Trophoblast cell (in vitro differentiated cells and primary cell): Measurements from ENCODE around the gene SMAD2.
A peak's percentile ranks its signal among the peaks of the same experiment; 100 is the strongest.

Source experiments
- DNase-seq, 2 donors: peaks; one replicate each; pipeline ENCODE4 v3.0.0-alpha.2; 2016
- H2AFZ ChIP-seq: 2 replicates; pipeline ENCODE4 v1.6.1; 2013; ENCODE audit warnings: low read length, moderate library complexity, mild to moderate bottlenecking; ENCODE audit not compliant: insufficient read depth, poor library complexity
- H2AK5ac ChIP-seq: 2 replicates; pipeline ENCODE4 v1.6.1; 2013; ENCODE audit warnings: mild to moderate bottlenecking, low read length
- H2BK120ac ChIP-seq: 2 replicates; pipeline ENCODE4 v1.6.1; 2013; ENCODE audit warnings: low read length, mild to moderate bottlenecking, moderate library complexity; ENCODE audit not compliant: insufficient read depth, poor library complexity
- H2BK12ac ChIP-seq: 2 replicates; pipeline ENCODE4 v1.6.1; 2013; ENCODE audit warnings: mild to moderate bottlenecking, low read length, moderate library complexity
- H2BK5ac ChIP-seq: 2 replicates; pipeline ENCODE4 v1.6.1; 2013; ENCODE audit warnings: low read length, low read depth, moderate library complexity, mild to moderate bottlenecking; ENCODE audit not compliant: poor library complexity
- H3K14ac ChIP-seq: 2 replicates; pipeline ENCODE4 v1.6.1; 2013; ENCODE audit warnings: mild to moderate bottlenecking, low read length
- H3K18ac ChIP-seq: 2 replicates; pipeline ENCODE4 v1.6.1; 2013; ENCODE audit warnings: mild to moderate bottlenecking, low read length
- H3K23ac ChIP-seq: 2 replicates; pipeline ENCODE4 v1.6.1; 2013; ENCODE audit warnings: low read length
- H3K27ac ChIP-seq: 2 replicates; pipeline ENCODE4 v1.5.1; 2013; ENCODE audit warnings: low read depth, mild to moderate bottlenecking, inconsistent platforms, low read length, moderate library complexity
- H3K27me3 ChIP-seq: 2 replicates; pipeline ENCODE4 v1.6.1; 2013; ENCODE audit warnings: inconsistent platforms, mild to moderate bottlenecking, low read length, moderate library complexity; ENCODE audit not compliant: insufficient read depth
- H3K36me3 ChIP-seq, 2 experiments: 1 replicate in 1 of 2; 2 replicates in 1 of 2; pipeline ENCODE4 v1.6.1; 2013; ENCODE audit warnings: low read length in 2 of 2, mild to moderate bottlenecking in 2 of 2, moderate library complexity in 1 of 2; ENCODE audit not compliant: insufficient read depth in 2 of 2, control insufficient read depth in 1 of 2
- H3K4ac ChIP-seq: 2 replicates; pipeline ENCODE4 v1.6.1; 2013; ENCODE audit warnings: low read depth, mild to moderate bottlenecking, low read length, moderate library complexity
- H3K4me1 ChIP-seq, 2 experiments: 1 replicate in 1 of 2; 2 replicates in 1 of 2; pipeline ENCODE4 v1.6.1; 2013; ENCODE audit warnings: low read length in 2 of 2, mild to moderate bottlenecking in 2 of 2, moderate library complexity in 1 of 2; ENCODE audit not compliant: insufficient read depth in 2 of 2, control insufficient read depth in 1 of 2
- H3K4me2 ChIP-seq: 2 replicates; pipeline ENCODE4 v1.6.1; 2013; ENCODE audit warnings: inconsistent platforms, mild to moderate bottlenecking, low read length, moderate library complexity
- H3K4me3 ChIP-seq: 2 replicates; pipeline ENCODE4 v1.5.1; 2013; ENCODE audit warnings: mild to moderate bottlenecking, low read depth, low read length, inconsistent platforms
- H3K79me1 ChIP-seq: one replicate; pipeline ENCODE4 v1.6.1; 2013; ENCODE audit warnings: low read length
- H3K79me2 ChIP-seq: 2 replicates; pipeline ENCODE4 v1.6.1; 2013; ENCODE audit warnings: low read length, mild to moderate bottlenecking; ENCODE audit not compliant: control insufficient read depth, insufficient read depth, poor library complexity
- H3K9ac ChIP-seq: 2 replicates; pipeline ENCODE4 v1.6.1; 2013; ENCODE audit warnings: mild to moderate bottlenecking, low read length
- H3K9me3 ChIP-seq: 2 replicates; pipeline ENCODE4 v1.6.1; 2013; ENCODE audit warnings: low read depth, mild to moderate bottlenecking, control low read depth, inconsistent platforms, low read length; ENCODE audit not compliant: insufficient read depth
- H4K12ac ChIP-seq: 2 replicates; pipeline ENCODE4 v1.6.1; 2013; ENCODE audit warnings: low read depth, mild to moderate bottlenecking, low read length, moderate library complexity
- H4K8ac ChIP-seq: 2 replicates; pipeline ENCODE4 v1.6.1; 2013; ENCODE audit warnings: low read depth, mild to moderate bottlenecking, low read length, moderate library complexity
- H4K91ac ChIP-seq: one replicate; pipeline ENCODE4 v1.6.1; 2013; ENCODE audit warnings: low read depth, mild to moderate bottlenecking, low read length, moderate library complexity
- WGBS: extraction: QIAGEN DNeasy Blood & Tissue Kit; methylation state at CpG from one replicate; pipeline ENCODE4 v1.1.7; 2013; ENCODE audit warnings: missing lambda C conversion rate; ENCODE audit not compliant: insufficient read length, insufficient coverage; ENCODE audit errors: extremely low coverage; 5-methylcytosine and 5-hydroxymethylcytosine counted together

The SMAD2 gene

DNA sequence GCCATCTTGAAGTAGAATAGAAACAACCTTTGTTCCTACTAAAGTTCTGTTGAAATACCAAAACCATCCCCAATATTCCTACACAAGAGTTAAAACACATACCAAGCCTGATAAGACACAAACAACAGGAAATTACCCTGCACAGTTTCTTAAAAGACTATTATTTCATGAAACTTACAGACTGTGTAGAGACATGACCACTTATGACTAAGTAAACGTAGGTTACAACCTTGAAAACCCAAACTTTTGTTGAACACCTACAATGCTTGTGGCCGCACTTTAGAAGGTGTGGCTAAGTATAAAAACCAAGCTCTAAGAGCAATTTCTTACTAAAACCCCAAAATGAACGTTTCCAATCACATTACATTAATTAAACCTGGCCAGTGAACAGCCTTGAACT lies 2.0 kb downstream of the SMAD2 start:
- H3K18ac ChIP-seq = no peak overlapping the region
- H3K9me3 ChIP-seq = no peaks in the 10 kb centered on the region
- H3K4me2 ChIP-seq = peak overlapping the region; percentile 49
- no peak overlapping the region for H3K14ac ChIP-seq
- peaks cover 13% of the 10 kb centered on the region for H3K79me1 ChIP-seq
- no peak overlapping the region for H3K4me3 ChIP-seq
- no peak overlapping the region for H2BK5ac ChIP-seq
- H3K27ac ChIP-seq = no peak overlapping the region
- H3K9ac ChIP-seq = no peak overlapping the region
- no peak overlapping the region for H2AFZ ChIP-seq
- H3K79me2 ChIP-seq = peaks cover 10% of the 10 kb centered on the region
- no peak overlapping the region for H4K8ac ChIP-seq
- H3K36me3 ChIP-seq = no peaks in the 10 kb centered on the region
- H4K12ac ChIP-seq = no peak overlapping the region
- no peak overlapping the region for H4K91ac ChIP-seq
- H2AK5ac ChIP-seq = no peak overlapping the region
- H3K4me1 ChIP-seq = peaks cover 0 to 9% of the 10 kb centered on the region in 2 experiments
- H2BK120ac ChIP-seq = no peak overlapping the region
- no peaks in the 10 kb centered on the region for H3K27me3 ChIP-seq
- no peak overlapping the region for H2BK12ac ChIP-seq
- no CpG with 5 or more reads among the region's 3 CpGs for WGBS
- no peak overlapping the region for H3K23ac ChIP-seq
- peak overlapping the region; percentile 32 for H3K4ac ChIP-seq
- DNase-seq = no peak

DNA sequence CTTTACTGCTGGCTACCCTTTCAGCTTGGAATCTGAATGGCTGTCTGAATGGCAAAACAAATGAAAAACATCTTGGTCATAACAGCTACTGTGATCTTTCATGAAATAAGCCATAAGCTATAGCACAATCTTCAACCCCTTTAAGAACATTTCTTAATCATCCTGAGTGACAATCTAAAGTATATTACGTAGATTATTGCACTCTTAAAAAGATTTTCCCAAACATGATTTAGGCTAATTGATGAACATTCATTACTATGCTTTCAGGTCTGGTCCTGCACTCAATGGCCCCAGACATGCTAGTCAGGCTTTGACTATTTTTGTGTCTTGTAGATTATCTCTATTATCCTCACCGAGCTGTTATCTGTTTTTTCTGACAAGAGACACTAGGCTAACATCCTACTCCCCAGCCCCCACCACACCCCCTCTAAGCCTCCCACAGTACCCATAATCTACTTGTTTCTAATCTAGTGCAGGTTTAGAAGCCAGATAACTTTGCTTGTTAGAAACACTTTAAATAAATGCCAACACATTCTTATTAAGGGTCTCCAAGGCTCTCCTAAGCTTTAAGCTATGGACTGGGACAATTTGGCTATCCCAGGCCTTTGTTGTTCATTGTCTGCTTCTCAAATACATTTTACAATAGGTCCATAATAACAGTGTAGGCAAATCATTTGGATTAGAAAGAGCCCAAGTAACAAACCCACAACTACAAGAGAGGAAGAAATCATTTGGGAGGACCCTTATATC lies 4.2 kb downstream of the SMAD2 start:
- Histone ChIP-seq H3K27me3 (no peaks in the 10 kb centered on the region), H2AK5ac (no peak overlapping the region), H2BK5ac (no peak overlapping the region), H2AFZ (no peak overlapping the region), H3K23ac (no peak overlapping the region), H2BK12ac (no peak overlapping the region), H3K27ac (no peak overlapping the region), H3K4ac (peak overlapping the region; percentile 97), H4K8ac (no peak overlapping the region), H3K36me3 (no peaks in the 10 kb centered on the region), H4K91ac (no peak overlapping the region), H3K4me2 (no peak overlapping the region), H3K4me3 (no peak overlapping the region), H4K12ac (no peak overlapping the region), H3K9ac (no peak overlapping the region), H3K79me1 (peaks cover 12% of the 10 kb centered on the region), H3K79me2 (peaks cover 9% of the 10 kb centered on the region), H3K18ac (no peak overlapping the region), H3K14ac (no peak overlapping the region), H3K4me1 (peaks cover 0 to 7% of the 10 kb centered on the region in 2 experiments), H2BK120ac (no peak overlapping the region), H3K9me3 (no peaks in the 10 kb centered on the region)
- no peak for DNase-seq
- WGBS = no CpG with 5 or more reads among the region's 2 CpGs

DNA sequence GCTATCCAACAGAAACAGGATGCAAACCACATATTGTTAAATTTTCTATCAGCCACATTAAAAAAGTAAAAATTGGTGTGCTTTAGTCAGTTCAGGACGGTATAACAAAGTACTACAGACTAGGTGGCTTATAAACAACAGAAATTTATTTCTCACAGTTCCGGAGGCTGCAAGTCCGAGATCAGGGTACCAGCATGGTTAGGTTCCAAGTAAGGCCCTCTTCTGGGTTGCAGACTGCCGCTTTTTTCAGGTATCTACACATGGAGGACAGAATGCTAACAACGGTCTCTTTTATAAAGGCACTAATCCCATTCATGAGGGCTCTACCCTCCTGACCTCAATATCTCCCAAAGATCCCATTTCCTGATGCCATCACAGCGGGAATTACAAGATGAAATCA lies 10.5 kb downstream of the SMAD2 start:
- H4K12ac ChIP-seq = no peak overlapping the region
- peak overlapping the region; percentile 89 for H3K4ac ChIP-seq
- peaks cover 5 to 10% of the 10 kb centered on the region in 2 experiments for H3K4me1 ChIP-seq
- peak; percentile 80 to 93 for DNase-seq
- no peak overlapping the region for H3K9ac ChIP-seq
- H3K27ac ChIP-seq = no peak overlapping the region
- no CpG with 5 or more reads among the region's 6 CpGs for WGBS
- H3K23ac ChIP-seq = no peak overlapping the region
- H2AFZ ChIP-seq = no peak overlapping the region
- no peak overlapping the region for H3K4me2 ChIP-seq
- H3K27me3 ChIP-seq = no peaks in the 10 kb centered on the region
- no peaks in the 10 kb centered on the region for H3K9me3 ChIP-seq
- H2BK5ac ChIP-seq = no peak overlapping the region
- no peak overlapping the region for H4K8ac ChIP-seq
- H3K14ac ChIP-seq = no peak overlapping the region
- peaks cover 0 to 2% of the 10 kb centered on the region in 2 experiments for H3K36me3 ChIP-seq
- H2BK12ac ChIP-seq = no peak overlapping the region
- no peak overlapping the region for H2BK120ac ChIP-seq
- H3K4me3 ChIP-seq = no peak overlapping the region
- H2AK5ac ChIP-seq = no peak overlapping the region
- H4K91ac ChIP-seq = no peak overlapping the region
- H3K79me2 ChIP-seq = peaks cover 22% of the 10 kb centered on the region
- H3K18ac ChIP-seq = no peak overlapping the region
- no peaks in the 10 kb centered on the region for H3K79me1 ChIP-seq

DNA sequence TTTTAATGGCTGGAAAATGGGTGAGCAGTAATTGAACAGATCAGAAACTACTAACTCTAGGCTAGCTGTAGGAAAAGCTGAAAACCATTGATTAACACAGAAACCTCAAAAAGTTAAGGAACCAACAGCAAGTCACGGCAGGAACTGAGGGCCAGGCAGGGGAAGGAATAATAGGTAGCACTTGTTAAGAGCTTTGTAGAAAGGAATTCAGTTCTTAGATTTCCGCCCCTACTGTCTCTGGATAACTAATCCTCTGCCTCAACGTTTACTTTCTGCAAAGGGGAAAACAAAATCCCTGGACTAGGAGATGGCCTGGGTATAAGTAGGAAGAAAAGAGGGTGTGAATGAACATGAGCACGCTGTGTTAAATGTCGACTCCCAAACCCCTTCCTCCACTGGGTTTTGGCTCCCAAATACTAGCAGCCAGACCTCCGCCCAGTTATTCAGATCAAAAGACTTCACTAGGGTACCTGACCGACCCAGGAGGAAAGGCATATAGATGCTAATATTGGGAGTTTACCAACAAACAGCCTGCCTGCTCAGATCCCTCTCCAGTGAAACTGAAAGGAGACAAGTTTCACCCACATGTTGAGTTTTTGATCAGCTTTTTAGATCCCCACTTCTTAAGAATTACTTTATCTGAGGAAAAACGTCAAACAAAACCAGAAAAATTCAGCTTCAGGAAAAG lies 12.4 kb downstream of the SMAD2 start:
- peak overlapping the region; percentile 30 for H3K4ac ChIP-seq
- H2AK5ac ChIP-seq = no peak overlapping the region
- no peak overlapping the region for H3K27ac ChIP-seq
- no peak overlapping the region for H2BK12ac ChIP-seq
- H3K4me1 ChIP-seq = peaks cover 5 to 12% of the 10 kb centered on the region in 2 experiments
- no peak overlapping the region for H3K14ac ChIP-seq
- DNase-seq = no peak
- H3K36me3 ChIP-seq = peaks cover 0 to 2% of the 10 kb centered on the region in 2 experiments
- no peak overlapping the region for H3K4me3 ChIP-seq
- H2BK5ac ChIP-seq = no peak overlapping the region
- H3K23ac ChIP-seq = no peak overlapping the region
- no peaks in the 10 kb centered on the region for H3K27me3 ChIP-seq
- H3K4me2 ChIP-seq = peak overlapping the region; percentile 3
- H2BK120ac ChIP-seq = no peak overlapping the region
- no peak overlapping the region for H3K18ac ChIP-seq
- H4K91ac ChIP-seq = no peak overlapping the region
- no peak overlapping the region for H4K12ac ChIP-seq
- no CpG with 5 or more reads among the region's 8 CpGs for WGBS
- H3K9ac ChIP-seq = no peak overlapping the region
- H4K8ac ChIP-seq = no peak overlapping the region
- peaks cover under 1% of the 10 kb centered on the region for H3K79me1 ChIP-seq
- no peaks in the 10 kb centered on the region for H3K9me3 ChIP-seq
- peaks cover 18% of the 10 kb centered on the region for H3K79me2 ChIP-seq
- no peak overlapping the region for H2AFZ ChIP-seq
